HT-29 (cell line): ENCODE measurements around the gene AXIN2. TPM values are rescaled to one million over a fixed set of nuclear protein-coding genes. Genes with fewer than 3 reads are reported as not detected.

Source experiments
- DNase-seq: peaks from one replicate; pipeline ENCODE4 v3.0.0-alpha.2; 2015; ENCODE audit warnings: low spot score
- total RNA-seq: library from RNA; depleted of rRNA; stranded (reverse); fragments of >200 nt; shearing (Covaris generic); gene quantifications from 2 replicates; pipeline ENCODE4 v1.2.3, GENCODE V29; 2014

The AXIN2 gene
- total RNA-seq, 1 experiment from 2014 or later: 72.1 TPM

- no peak for DNase-seq
Observed at GRCh38 chr17:65583921-65584603, 22.6 kb upstream of the AXIN2 start.

DNA sequence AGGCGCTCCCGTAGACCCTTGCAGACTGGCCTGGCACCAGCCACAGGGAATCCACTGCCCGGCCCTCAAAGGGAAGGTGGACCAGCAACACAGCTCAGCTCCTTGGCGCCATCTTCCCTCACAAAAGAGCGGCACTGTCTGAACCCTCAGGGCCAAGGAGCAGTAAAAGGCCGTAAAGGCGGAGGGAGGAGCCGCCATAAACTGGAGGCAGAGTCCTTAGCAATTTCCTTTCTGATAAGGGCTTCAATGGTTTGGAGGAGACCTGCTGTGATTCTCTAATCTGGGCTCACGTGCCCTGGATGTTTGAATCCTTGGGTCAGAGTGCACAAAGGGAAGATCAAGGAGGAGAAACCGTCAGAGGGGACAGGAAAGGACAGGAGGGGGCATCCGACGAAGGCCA is 15.5 kb upstream of the AXIN2 start:
- DNase-seq: no peak

DNA sequence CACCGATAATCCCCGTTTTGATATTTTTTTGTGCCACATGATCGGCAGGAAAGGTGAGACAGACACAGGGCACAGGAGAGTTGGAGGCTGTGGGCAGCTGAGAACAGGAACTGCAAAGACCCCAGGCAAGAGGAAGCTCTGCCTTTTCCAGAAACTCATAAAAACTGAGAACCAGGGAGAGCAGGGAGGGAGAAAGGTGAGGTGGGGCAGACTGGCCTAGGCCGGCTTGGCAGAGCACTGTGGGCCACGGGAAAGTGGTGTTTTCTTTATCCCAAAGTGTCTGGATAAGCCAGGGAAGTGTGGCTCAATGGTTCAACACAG is 11.8 kb upstream of the AXIN2 start:
- no peak for DNase-seq

- no peak for DNase-seq
Observed at GRCh38 chr17:65572581-65573281, 11.3 kb upstream of the AXIN2 start.

GRCh38 chr17:65572186-65572580 is 10.7 kb upstream of the AXIN2 start:
- DNase-seq: no peak

DNA sequence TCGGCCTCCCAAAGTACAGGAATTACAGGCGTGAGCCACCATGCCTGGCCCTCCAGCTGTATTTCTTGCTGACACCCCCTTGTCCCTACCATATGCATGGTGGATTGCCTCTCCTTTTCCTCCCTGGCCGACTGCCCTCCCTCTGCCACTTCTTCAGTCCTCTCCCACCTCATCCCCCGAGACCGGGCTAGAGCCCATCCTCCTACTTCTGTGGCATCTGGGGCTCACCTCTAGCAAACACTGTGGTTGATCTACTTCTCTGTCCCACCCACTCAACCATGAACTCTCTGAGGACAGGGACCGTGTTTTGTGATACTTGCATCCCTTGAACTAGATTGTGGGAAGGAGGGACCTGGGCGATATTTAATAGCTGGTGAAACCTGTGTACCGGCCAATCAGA is 7.5 kb upstream of the AXIN2 start:
- no peak for DNase-seq

DNA sequence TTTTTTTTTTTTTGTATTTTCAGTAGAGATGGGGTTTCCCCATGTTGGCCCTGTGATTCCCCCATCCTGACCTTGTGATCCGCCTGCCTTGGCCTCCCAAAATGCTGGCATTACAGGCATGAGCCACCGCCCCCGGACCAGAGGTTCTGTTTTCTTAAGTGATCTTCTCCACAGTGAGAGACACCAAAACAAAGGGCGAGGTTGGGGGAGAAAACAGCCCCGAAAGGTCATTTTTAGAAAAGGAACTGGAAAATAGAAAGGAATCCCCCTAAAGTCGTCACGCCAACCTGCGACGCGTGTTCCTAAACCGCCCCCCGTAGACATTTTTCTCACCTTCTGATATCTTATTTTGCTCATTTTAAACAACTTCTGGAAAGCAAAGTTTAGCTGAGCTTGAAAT is 6.1 kb upstream of the AXIN2 start:
- DNase-seq: no peak

GRCh38 chr17:65565559-65565958 is 4.1 kb upstream of the AXIN2 start:
- no peak for DNase-seq

DNA sequence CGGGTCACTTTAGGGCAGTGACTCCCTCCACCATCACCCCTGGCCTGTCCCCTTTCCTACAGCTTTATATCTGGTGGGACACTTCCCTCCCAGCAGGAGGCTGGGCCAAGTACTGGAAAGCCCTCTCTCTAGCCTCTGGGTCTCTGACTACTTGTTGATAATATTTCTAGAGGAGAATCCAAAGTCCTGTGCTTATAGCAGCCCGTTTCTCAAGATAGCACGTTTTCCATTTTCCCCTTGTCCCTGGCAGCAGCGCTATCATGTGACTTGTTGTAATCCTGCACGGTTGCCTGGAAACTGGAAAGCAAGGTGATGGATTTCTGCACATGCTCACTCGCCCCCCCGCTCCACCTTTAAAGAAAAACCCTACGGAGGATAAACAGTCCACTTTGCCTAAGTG is 3.3 kb upstream of the AXIN2 start:
- DNase-seq: peak; percentile 32

DNA sequence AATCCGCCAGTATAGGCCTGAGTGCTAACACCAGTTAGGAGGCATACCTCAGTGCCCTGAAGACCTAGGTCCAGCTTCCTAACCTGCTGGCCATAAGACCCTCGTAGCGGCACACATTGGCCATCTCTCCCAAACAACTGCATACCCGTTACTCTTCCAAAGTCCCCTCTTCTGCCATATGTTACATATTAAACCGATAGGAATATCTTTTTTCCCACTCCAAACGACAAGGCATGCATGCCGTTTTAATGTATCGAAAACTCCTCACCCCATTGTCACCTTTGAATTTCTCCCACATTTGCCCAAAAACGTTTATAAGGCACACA is 721 bp upstream of the AXIN2 start:
- DNase-seq: no peak

GRCh38 chr17:65560628-65561451 is 608 bp downstream of the AXIN2 start:
- peak; percentile 97 for DNase-seq

DNA sequence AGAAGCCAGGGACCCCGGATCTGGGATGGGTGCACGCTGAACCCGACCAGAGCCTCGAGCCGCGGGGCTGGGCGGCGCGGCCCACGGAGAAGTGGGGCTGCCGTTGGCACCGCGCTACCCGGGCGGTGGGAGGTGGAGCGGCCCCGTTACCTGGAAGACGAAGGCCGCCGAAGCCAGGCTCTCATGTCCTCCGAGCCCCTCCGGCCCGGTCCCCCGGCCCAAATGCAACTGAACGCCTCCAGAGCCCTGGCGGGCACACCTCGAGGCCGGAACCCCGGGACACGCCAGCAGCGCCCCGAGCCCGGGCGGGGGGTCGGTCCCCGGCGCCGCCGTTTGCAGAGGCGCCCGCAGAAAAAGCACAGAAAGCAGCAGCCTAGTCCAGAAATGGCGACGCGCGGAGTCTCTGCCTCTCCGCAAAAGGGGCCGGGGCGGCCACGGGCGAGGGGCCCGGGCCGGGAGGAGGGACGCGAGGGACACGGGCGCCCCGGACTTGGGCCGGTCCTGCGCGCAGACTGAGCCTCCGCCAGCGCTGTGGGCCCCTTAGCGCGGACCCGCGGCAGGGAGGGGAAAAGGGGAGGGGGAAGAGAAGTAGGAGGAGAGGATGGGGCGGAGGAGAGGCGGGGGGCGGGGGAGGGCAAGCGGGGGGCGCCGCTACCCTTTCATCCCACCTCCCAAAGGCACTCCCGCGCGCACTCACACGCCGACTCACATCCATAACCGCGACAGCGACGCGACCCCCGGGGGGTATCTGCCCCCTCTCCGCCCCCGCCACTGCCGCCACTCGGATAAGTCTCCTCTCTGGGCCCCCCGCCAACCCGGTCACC is 1.4 kb downstream of the AXIN2 start:
- peak; percentile 55 for DNase-seq

DNA sequence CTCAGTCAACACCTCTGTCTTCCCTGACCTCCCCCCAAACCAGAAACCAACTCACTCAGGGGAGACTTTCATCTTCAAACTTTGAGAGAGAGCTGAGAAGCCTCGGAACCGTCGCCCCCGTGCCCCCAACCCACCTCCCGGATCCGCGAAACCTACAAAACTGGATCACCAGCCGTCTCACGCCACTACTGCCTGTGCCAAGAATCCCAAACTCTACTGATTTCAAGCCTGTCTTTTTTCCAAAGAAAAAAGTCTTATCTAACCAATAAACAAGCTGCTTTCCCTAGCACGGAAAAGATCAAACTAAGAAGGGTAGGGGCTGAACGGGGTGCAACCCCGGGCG is 2.0 kb downstream of the AXIN2 start:
- no peak for DNase-seq

- DNase-seq: peak; percentile 47
Observed at GRCh38 chr17:65558683-65559460, 2.6 kb downstream of the AXIN2 start.

- peak; percentile 55 for DNase-seq
Observed at GRCh38 chr17:65558311-65558682, 3.2 kb downstream of the AXIN2 start.

DNA sequence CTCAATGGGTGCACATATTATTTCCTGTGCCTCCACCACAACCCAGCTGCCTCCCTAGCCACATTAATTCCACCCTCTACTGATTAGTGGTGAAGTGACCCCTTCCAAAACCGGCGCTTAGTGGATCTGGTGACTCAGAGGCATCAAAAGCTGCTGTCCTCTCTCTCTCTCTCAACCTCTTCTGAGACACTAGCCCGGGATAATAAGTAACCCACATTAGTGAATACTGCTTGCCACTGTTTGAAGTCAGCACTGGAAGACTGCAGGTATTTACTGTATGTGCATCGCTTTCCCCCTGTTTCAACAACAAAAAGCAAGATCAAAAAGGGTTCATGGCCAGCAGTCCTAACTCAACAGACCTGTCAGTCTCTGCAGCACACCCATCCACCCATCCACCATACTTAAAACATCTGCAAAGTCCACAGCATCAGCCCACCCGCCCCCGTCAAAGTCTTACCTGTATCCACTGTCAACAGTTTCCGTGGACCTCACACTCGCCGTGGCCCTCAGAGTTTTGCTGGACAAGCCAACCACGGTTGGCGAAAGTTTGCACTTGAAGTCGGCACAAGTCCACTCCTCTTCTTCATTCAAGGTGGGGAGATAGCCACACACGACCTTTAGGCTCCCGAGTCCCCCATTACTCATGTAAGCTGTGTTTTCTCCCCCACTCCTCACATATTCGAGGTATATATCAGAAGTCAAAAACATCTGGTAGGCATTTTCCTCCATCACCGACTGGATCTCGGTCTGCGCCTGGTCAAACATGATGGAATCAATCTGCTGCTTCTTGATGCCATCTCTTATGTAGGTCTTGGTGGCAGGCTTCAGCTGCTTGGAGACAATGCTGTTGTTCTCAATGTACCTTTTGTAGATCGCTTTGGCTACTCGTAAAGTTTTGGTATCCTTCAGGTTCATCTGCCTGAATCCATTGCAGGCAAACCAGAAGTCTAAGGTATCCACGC is 3.8 kb downstream of the AXIN2 start:
- peak; percentile 87 for DNase-seq

DNA sequence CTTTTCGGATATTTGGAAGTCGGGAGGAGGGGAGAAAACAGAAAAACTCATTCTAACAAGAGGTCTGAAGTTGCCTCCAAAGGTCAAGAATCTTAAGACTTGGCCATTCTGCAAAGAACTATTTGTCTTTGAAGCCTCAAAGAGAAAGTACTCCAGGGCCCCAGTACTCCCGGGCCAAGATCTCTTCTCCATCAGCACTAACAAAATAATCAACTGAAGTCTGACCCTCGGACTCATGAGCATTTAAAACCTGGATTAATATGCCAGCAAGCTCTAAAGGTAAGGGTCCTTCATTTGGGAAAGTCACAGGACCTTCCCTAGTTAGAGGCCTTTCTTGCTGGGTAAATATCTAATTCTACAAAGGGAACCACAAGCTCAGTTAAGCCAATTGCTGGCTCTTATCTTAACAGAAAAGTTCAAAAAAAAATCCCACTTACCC is 4.5 kb downstream of the AXIN2 start:
- DNase-seq: no peak

DNA sequence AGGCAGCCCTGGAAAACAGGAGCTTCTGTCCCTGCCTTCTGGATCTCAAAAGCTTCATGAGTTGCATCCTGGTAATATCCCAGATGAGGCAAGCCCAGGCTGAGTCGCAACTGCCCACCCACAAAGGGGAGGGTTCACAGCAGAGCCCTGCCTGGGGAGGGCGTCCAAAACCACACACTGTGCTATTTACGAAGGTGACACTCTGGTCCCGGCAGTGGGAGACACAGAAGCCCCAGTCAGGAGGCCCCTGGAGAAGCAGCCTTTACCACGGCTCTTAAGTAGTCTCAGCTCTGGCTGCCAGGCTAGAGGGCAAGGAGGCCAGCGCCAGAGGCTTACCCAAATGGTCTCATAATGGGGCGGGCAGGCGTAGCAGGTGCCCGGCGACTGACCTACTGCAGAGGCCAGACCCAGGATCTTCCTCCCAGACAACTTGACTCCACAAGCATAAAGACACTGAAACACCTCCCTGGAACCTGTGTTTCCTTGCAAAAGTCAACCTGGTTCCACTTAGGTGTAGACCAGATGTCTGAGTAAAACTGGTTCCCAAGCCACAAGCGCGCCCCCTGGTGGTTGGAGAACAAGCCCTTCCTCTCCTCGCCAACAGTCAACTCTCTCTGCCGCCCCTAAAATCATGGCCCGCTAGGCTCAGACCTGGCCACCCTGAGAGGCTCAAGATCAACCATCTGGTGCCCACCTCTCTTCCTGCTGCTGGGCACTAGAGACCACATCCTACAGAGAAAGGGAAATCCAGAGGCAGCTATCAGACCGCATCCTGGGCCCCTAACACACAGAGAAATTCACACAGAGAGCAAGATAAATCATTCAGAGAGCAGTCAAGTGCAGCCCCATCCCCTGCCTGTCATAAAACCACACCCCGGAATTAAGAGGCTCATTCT is 5.2 kb downstream of the AXIN2 start:
- peak; percentile 97 for DNase-seq
